HL-60 (cell line): ENCODE measurements around the gene PASK.

Experiments used
- DNase-seq, 2 experiments: peaks; one replicate each; pipeline ENCODE4 v3.0.0-alpha.2; 2010 to 2020; ENCODE audit warnings: low read depth in 1 of 2, low spot score in 1 of 2
- H3K27ac ChIP-seq: fragments of 250-450 bp; sonication (Bioruptor Pico); replicated peaks from 2 replicates; pipeline ENCODE4 v1.5.1; 2020; ENCODE audit warnings: mild to moderate bottlenecking, moderate library complexity
- H3K27me3 ChIP-seq: fragments of 250-450 bp; sonication (Bioruptor Pico); 2 replicates; pipeline ENCODE4 v1.5.1; 2021; ENCODE audit warnings: mild to moderate bottlenecking, moderate library complexity; ENCODE audit not compliant: insufficient read depth, poor library complexity, severe bottlenecking
- H3K4me3 ChIP-seq: replicated peaks from 2 replicates; pipeline ENCODE4 v1.5.1; 2011; ENCODE audit warnings: mild to moderate bottlenecking, control low read depth, low read length; ENCODE audit not compliant: insufficient read depth
- GABPA ChIP-seq: IDR thresholded peaks from 2 replicates; pipeline ENCODE4 v1.6.1; 2012; ENCODE audit warnings: low read depth
- POLR2AphosphoS5 ChIP-seq: IDR thresholded peaks from 2 replicates; pipeline ENCODE4 v1.6.1; 2012; ENCODE audit warnings: low read depth
- SPI1 ChIP-seq: IDR thresholded peaks from 2 replicates; pipeline ENCODE4 v1.6.1; 2012; ENCODE audit warnings: low read depth, mild to moderate bottlenecking, borderline replicate concordance
- TF ChIP-seq, protein P1 (sequence below): IDR thresholded peaks from one replicate; pipeline ENCODE4 v1.5.1; 2011; ENCODE audit warnings: low read length, control low read depth, inconsistent platforms; ENCODE audit not compliant: insufficient read depth
- TF ChIP-seq, protein P2 (sequence below): IDR thresholded peaks from 2 replicates; pipeline ENCODE4 v1.6.1; 2012; ENCODE audit warnings: low read depth; ENCODE audit not compliant: insufficient replicate concordance

Gene PASK

DNA sequence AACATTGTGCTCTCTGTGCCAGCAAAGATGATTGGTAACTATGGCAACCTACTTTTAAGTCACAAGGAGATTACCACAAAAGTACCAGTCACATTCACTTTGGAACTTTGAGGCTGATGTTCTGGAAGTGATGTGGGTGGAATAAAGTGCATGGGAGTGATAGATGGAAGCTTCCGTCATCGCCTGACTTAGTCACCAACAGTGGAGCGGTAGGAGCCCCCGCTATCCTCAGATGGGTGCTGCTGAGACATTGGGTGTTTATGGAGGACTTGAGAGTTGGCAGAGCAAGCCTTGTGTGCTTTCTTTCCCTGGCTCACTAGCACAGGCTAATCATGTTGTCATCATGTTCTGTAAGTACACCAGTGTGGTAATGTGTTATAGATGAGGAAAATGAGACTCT, 5.6 kb upstream of the PASK start:
- H3K4me3 ChIP-seq = no peak overlapping the region
- no peak for DNase-seq
- no peaks in the 10 kb centered on the region for H3K27me3 ChIP-seq
- H3K27ac ChIP-seq = no peak overlapping the region
- TF ChIP-seq GABPA = no peak
- no peak for TF ChIP-seq SPI1
- TF ChIP-seq, protein P1, sequence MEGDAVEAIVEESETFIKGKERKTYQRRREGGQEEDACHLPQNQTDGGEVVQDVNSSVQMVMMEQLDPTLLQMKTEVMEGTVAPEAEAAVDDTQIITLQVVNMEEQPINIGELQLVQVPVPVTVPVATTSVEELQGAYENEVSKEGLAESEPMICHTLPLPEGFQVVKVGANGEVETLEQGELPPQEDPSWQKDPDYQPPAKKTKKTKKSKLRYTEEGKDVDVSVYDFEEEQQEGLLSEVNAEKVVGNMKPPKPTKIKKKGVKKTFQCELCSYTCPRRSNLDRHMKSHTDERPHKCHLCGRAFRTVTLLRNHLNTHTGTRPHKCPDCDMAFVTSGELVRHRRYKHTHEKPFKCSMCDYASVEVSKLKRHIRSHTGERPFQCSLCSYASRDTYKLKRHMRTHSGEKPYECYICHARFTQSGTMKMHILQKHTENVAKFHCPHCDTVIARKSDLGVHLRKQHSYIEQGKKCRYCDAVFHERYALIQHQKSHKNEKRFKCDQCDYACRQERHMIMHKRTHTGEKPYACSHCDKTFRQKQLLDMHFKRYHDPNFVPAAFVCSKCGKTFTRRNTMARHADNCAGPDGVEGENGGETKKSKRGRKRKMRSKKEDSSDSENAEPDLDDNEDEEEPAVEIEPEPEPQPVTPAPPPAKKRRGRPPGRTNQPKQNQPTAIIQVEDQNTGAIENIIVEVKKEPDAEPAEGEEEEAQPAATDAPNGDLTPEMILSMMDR = no peak

DNA sequence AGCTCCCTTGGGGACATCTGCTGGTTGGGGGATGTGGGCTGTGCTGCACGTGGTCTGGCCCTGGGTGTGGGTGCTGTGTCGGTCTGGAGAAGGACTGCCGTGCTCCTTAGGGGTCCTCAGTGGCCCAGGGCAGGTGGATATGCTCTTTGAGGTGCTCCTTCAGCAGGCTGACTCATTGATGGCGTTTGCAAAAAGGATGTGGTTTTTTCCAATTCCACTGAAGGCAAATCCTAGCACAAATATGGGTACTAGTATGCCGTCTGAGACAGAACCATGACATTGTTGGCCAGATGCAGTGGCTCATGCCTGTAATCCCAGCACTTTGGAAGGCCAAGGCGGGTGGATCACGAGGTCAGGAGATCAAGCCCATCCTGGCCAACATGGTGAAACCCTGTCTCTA, 4.3 kb upstream of the PASK start:
- no peak for DNase-seq
- TF ChIP-seq SPI1 (no peak), GABPA (no peak), POLR2AphosphoS5 (no peak)
- TF ChIP-seq, protein P1 = no peak
- TF ChIP-seq, protein P2, sequence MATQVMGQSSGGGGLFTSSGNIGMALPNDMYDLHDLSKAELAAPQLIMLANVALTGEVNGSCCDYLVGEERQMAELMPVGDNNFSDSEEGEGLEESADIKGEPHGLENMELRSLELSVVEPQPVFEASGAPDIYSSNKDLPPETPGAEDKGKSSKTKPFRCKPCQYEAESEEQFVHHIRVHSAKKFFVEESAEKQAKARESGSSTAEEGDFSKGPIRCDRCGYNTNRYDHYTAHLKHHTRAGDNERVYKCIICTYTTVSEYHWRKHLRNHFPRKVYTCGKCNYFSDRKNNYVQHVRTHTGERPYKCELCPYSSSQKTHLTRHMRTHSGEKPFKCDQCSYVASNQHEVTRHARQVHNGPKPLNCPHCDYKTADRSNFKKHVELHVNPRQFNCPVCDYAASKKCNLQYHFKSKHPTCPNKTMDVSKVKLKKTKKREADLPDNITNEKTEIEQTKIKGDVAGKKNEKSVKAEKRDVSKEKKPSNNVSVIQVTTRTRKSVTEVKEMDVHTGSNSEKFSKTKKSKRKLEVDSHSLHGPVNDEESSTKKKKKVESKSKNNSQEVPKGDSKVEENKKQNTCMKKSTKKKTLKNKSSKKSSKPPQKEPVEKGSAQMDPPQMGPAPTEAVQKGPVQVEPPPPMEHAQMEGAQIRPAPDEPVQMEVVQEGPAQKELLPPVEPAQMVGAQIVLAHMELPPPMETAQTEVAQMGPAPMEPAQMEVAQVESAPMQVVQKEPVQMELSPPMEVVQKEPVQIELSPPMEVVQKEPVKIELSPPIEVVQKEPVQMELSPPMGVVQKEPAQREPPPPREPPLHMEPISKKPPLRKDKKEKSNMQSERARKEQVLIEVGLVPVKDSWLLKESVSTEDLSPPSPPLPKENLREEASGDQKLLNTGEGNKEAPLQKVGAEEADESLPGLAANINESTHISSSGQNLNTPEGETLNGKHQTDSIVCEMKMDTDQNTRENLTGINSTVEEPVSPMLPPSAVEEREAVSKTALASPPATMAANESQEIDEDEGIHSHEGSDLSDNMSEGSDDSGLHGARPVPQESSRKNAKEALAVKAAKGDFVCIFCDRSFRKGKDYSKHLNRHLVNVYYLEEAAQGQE = no peak
- Histone ChIP-seq H3K27ac (no peak overlapping the region), H3K4me3 (no peak overlapping the region), H3K27me3 (no peaks in the 10 kb centered on the region)

DNA sequence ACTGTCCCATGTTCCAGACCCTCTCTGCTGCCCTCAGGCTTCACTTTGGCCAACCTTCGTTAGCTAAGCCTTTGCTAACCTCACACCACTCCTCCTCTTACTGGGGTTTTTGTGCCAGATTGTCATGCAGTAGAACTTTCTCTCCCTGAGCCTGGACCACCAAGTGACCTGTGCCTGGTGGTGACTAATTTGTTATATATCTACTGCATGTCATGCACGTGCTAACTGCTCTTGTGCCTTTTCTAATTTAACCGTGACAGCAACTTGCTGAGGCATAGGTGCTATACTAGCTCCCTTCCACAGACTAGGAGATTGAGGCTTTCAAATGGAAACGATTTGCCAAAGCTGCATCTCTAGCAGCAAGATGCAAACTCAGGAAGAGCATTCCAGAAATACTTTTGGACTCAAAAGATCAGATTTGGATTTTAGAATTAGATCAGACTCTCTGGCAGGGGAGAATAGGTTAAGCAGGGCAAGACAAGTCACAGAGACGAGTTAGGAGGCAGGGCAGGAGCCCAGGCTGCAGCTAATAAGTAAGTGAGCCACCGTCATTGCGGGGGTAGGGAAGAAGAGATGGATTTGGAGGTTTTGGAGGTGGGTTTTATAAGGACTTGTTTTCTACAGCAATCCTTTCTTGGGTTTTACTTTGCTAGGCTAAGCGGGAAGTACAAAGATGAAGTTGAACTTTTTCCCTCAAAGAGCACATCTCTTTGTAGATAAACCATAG, 2.8 kb upstream of the PASK start:
- H3K4me3 ChIP-seq = no peak overlapping the region
- TF ChIP-seq SPI1 = no peak
- TF ChIP-seq, protein P2 = no peak
- TF ChIP-seq, protein P1 = no peak
- TF ChIP-seq POLR2AphosphoS5 = no peak
- no peak for TF ChIP-seq GABPA
- no peak overlapping the region for H3K27ac ChIP-seq
- H3K27me3 ChIP-seq = no peaks in the 10 kb centered on the region
- no peak for DNase-seq
